HepG2 (cell line): Measurements from ENCODE around the gene SEMA3F. TPM values are rescaled to one million over a fixed set of nuclear protein-coding genes. Genes with fewer than 3 reads are reported as not detected.
A peak's percentile ranks its signal among the peaks of the same experiment; 100 is the strongest.

Experiments used
- ATAC-seq: fragments of 200-7000 bp; cut with Tn5 transposase; 3 replicates; pipeline ENCODE4 v1.9.1; 2020; ENCODE audit warnings: mild to moderate bottlenecking, moderate library complexity
- BruUV-seq: library from RNA; stranded (reverse); fragments of 400-500 nt; replicated peaks from 2 replicates; lab custom pipeline; 2021; lab: Mats Ljungman, UMichigan
- CTCF ChIA-PET: fragments of 300-600 bp; formaldehyde crosslinking; extraction: SDS; loops from one replicate; lab custom pipeline; 2021; ENCODE audit warnings: low total read pairs, inconsistent platforms, low intra/inter-chr PET ratio; lab: Yijun Ruan, JAX
- POLR2A ChIA-PET: fragments of 350-600 bp; sonication (Branson Sonifier 250); formaldehyde crosslinking; loops from one replicate; lab custom pipeline; 2020; ENCODE audit warnings: antibody characterized with exemption, inconsistent platforms; lab: Yijun Ruan, JAX
- DNase-seq: peaks from one replicate; pipeline ENCODE4 v3.0.0-alpha.2; 2015; ENCODE audit warnings: low spot score
- FAIRE-seq: peaks from 3 replicates; lab custom pipeline; 2011; peaks lifted over from hg19 to GRCh38; lab: Jason Lieb, UNC
- H2AFZ ChIP-seq: one replicate; pipeline ENCODE4 v1.6.1; 2011; ENCODE audit warnings: low read length, inconsistent platforms
- H3K27ac ChIP-seq: fragments of 300-600 bp; 3 replicates; pipeline ENCODE4 v1.8.0; 2011; ENCODE audit warnings: mixed run types, mild to moderate bottlenecking, mixed read lengths, low read length, inconsistent platforms; ENCODE audit not compliant: insufficient read depth; ENCODE audit errors: extremely low read length
- H3K27me3 ChIP-seq, 2 experiments: fragments of 200-600 bp in 1 of 2; 2 replicates in 1 of 2; 3 replicates in 1 of 2; pipeline versions ENCODE4 v1.6.0 to v1.8.0; 2011; ENCODE audit warnings: low read length in 2 of 2, mild to moderate bottlenecking in 2 of 2, moderate library complexity in 2 of 2, inconsistent platforms in 1 of 2; ENCODE audit not compliant: insufficient read depth in 2 of 2, control insufficient read depth in 1 of 2
- H3K36me3 ChIP-seq, 2 experiments: fragments of 200-600 bp in 1 of 2; replicated peaks in 1 of 2; 2 replicates in 1 of 2; 3 replicates in 1 of 2; pipeline versions ENCODE4 v1.5.1 to v1.8.0; 2011; ENCODE audit warnings: low read length in 2 of 2, inconsistent platforms in 1 of 2; ENCODE audit not compliant: insufficient read depth in 2 of 2, control insufficient read depth in 1 of 2
- H3K4me1 ChIP-seq: 2 replicates; pipeline ENCODE4 v1.5.1; 2012; ENCODE audit warnings: low read length, inconsistent platforms; ENCODE audit not compliant: insufficient read depth
- H3K4me2 ChIP-seq: 2 replicates; pipeline ENCODE4 v1.6.0; 2011; ENCODE audit warnings: low read depth, low read length, inconsistent platforms
- H3K4me3 ChIP-seq, 3 experiments: fragments of 200-600 bp in 1 of 3; sonication (generic), shearing (Covaris generic) in 1 of 3; replicated peaks in 1 of 3; 2 replicates each; pipeline ENCODE4 v1.5.1; 2011 to 2016; ENCODE audit warnings: low read length in 3 of 3, inconsistent platforms in 2 of 3, low read depth in 2 of 3, mild to moderate bottlenecking in 2 of 3, control low read depth in 1 of 3, mixed read lengths in 1 of 3; ENCODE audit not compliant: insufficient read depth in 1 of 3
- H3K79me2 ChIP-seq: one replicate; pipeline ENCODE4 v1.6.1; 2011; ENCODE audit warnings: low read length, inconsistent platforms; ENCODE audit not compliant: insufficient read depth
- H3K9ac ChIP-seq: 2 replicates; pipeline ENCODE4 v1.6.0; 2011; ENCODE audit warnings: mild to moderate bottlenecking, low read depth, low read length, inconsistent platforms; ENCODE audit not compliant: insufficient read depth
- H3K9me3 ChIP-seq: 2 replicates; pipeline ENCODE4 v1.5.1; 2012; ENCODE audit warnings: mild to moderate bottlenecking, low read length
- H4K20me1 ChIP-seq: 2 replicates; pipeline ENCODE4 v1.6.0; 2011; ENCODE audit warnings: inconsistent platforms, mild to moderate bottlenecking, low read length, moderate library complexity; ENCODE audit not compliant: insufficient read depth
- AGO2 ChIP-seq: fragments of 200-400 bp; formaldehyde crosslinking; optimal IDR thresholded peaks from 2 replicates; pipeline ENCODE3; 2017; ENCODE audit warnings: mild to moderate bottlenecking, low read depth, low read length, moderate library complexity
- BHLHE40 ChIP-seq: IDR thresholded peaks from 2 replicates; pipeline ENCODE4 v1.6.1; 2011; ENCODE audit warnings: low read length, improper control_type of control experiment
- EED ChIP-seq: sonication (generic); formaldehyde crosslinking; IDR thresholded peaks from 2 replicates; pipeline ENCODE4 v1.5.0; 2020; ENCODE audit warnings: mild to moderate bottlenecking, missing genetic modification reagents
- GZF1 ChIP-seq: sonication (generic); formaldehyde crosslinking; IDR thresholded peaks from 2 replicates; pipeline ENCODE4 v1.5.1; 2020; ENCODE audit warnings: mild to moderate bottlenecking, missing genetic modification reagents
- HNRNPH1 ChIP-seq: fragments of 200-400 bp; formaldehyde crosslinking; optimal IDR thresholded peaks from 2 replicates; pipeline ENCODE3; 2017; ENCODE audit warnings: mild to moderate bottlenecking, low read depth, low read length
- HOXA3 ChIP-seq: sonication (generic); formaldehyde crosslinking; IDR thresholded peaks from 2 replicates; pipeline ENCODE4 v1.5.0; 2020; ENCODE audit warnings: missing genetic modification reagents
- MED8 ChIP-seq: sonication (generic); formaldehyde crosslinking; IDR thresholded peaks from 2 replicates; pipeline ENCODE4 v1.8.1; 2023; ENCODE audit warnings: mild to moderate bottlenecking, missing genetic modification reagents; ENCODE audit not compliant: insufficient replicate concordance
- NCOA1 ChIP-seq: sonication (generic); formaldehyde crosslinking; IDR thresholded peaks from 2 replicates; pipeline ENCODE4 v1.9.0; 2021; ENCODE audit warnings: missing genetic modification reagents
- POLR2AphosphoS5 ChIP-seq: IDR thresholded peaks from 2 replicates; pipeline ENCODE4 v1.6.1; 2012; ENCODE audit warnings: low read depth, low read length
- RARG ChIP-seq: sonication (generic); formaldehyde crosslinking; IDR thresholded peaks from 2 replicates; pipeline ENCODE4 v1.4.0; 2020; ENCODE audit warnings: low read depth, mild to moderate bottlenecking, missing genetic modification reagents
- RBM22 ChIP-seq: fragments of 200-400 bp; formaldehyde crosslinking; optimal IDR thresholded peaks from 2 replicates; pipeline ENCODE3; 2017; ENCODE audit warnings: mild to moderate bottlenecking, low read length, moderate library complexity
- RNF2 ChIP-seq: fragments of 450-650 bp; conservative IDR thresholded peaks from 2 replicates; pipeline ENCODE4 v1.6.1; 2016; ENCODE audit warnings: low read depth
- SNAI1 ChIP-seq: sonication (generic); formaldehyde crosslinking; IDR thresholded peaks from 2 replicates; pipeline ENCODE4 v1.5.0; 2020; ENCODE audit warnings: mild to moderate bottlenecking, missing genetic modification reagents, borderline replicate concordance
- TBX2 ChIP-seq: sonication (generic); formaldehyde crosslinking; IDR thresholded peaks from 2 replicates; pipeline ENCODE4 v1.5.0; 2020; ENCODE audit warnings: missing genetic modification reagents, mild to moderate bottlenecking, borderline replicate concordance
- ZC3H13 ChIP-seq: sonication (generic); formaldehyde crosslinking; IDR thresholded peaks from 2 replicates; pipeline ENCODE4 v1.8.1; 2023; ENCODE audit warnings: mild to moderate bottlenecking, missing genetic modification reagents, moderate library complexity
- ZMYM3 ChIP-seq: sonication (generic); formaldehyde crosslinking; IDR thresholded peaks from 2 replicates; pipeline ENCODE4 v1.5.1; 2020; ENCODE audit warnings: mild to moderate bottlenecking, missing genetic modification reagents
- ZNF274 ChIP-seq: sonication (generic); formaldehyde crosslinking; IDR thresholded peaks from 2 replicates; pipeline ENCODE4 v1.5.1; 2020; ENCODE audit warnings: mild to moderate bottlenecking, missing genetic modification reagents
- ZNF3 ChIP-seq: IDR thresholded peaks from 2 replicates; pipeline ENCODE4 v1.7.0; 2017; ENCODE audit warnings: inconsistent platforms
- ZNF577 ChIP-seq: sonication (generic); formaldehyde crosslinking; IDR thresholded peaks from 2 replicates; pipeline ENCODE4 v1.4.0; 2020; ENCODE audit warnings: mild to moderate bottlenecking, low read depth, missing genetic modification reagents, borderline replicate concordance
- ZNF75D ChIP-seq: sonication (generic); formaldehyde crosslinking; IDR thresholded peaks from 2 replicates; pipeline ENCODE4 v1.8.1; 2023; ENCODE audit warnings: missing genetic modification reagents, mild to moderate bottlenecking, borderline replicate concordance
- ZNF776 ChIP-seq: sonication (generic); formaldehyde crosslinking; IDR thresholded peaks from 2 replicates; pipeline ENCODE4 v1.4.0; 2020; ENCODE audit warnings: mild to moderate bottlenecking, missing genetic modification reagents
- WGBS: methylation state at CpG from one replicate; pipeline ENCODE4 v1.1.6; 2017; ENCODE audit warnings: low lambda C conversion rate; 5-methylcytosine and 5-hydroxymethylcytosine counted together
- in situ Hi-C: cut with HindIII; loops from 2 replicates; pipeline ENCODE4 v1.10.0; 2017; ENCODE audit warnings: low pct_unique_long_range_greater_than_20kb; ENCODE audit not compliant: extremely low pct_ligation_motif_present
- intact Hi-C: fragments of 100-400 bp; cut with micrococcal nuclease; formaldehyde crosslinking; loops from one replicate; pipeline ENCODE4 v1.10.0; 2022; ENCODE audit not compliant: unreplicated experiment
- polyA plus RNA-seq, 8 experiments: library from polyadenylated mRNA; depleted of rRNA in 3 of 8; stranded (reverse) in 7 of 8; unstranded in 1 of 8; fragments of >200 nt; fragmentation: Illumina TruSeq in 4 of 8; extraction: Trizol in 4 of 8; gene quantifications; 2 replicates each; pipeline versions ENCODE4 v1.2.1 to v1.2.3, GENCODE V29; 2011 to 2016; ENCODE audit warnings: low read depth in 4 of 8, missing spikeins in 1 of 8, mixed read lengths in 1 of 8; ENCODE audit not compliant: insufficient read depth in 1 of 8
- total RNA-seq, 5 experiments: library from RNA; depleted of rRNA; stranded (reverse); fragments of >200 nt; fragmentation: Illumina TruSeq; extraction: Trizol; gene quantifications; 2 replicates each; pipeline ENCODE4 v1.2.3, GENCODE V29; 2016; ENCODE audit warnings: low read depth in 1 of 5
- TF ChIP-seq, protein P1 (sequence below): sonication (generic); formaldehyde crosslinking; IDR thresholded peaks from 2 replicates; pipeline ENCODE4 v1.4.0; 2020; ENCODE audit warnings: missing genetic modification reagents, borderline replicate concordance
- TF ChIP-seq, protein P2 (sequence below): IDR thresholded peaks from 2 replicates; pipeline ENCODE4 v1.6.1; 2016; ENCODE audit warnings: low read depth, borderline replicate concordance
- TF ChIP-seq, protein P3 (sequence below): IDR thresholded peaks from 2 replicates; pipeline ENCODE4 v1.6.1; 2016; ENCODE audit warnings: missing compliant biosample characterization, missing genetic modification reagents, borderline replicate concordance

Gene SEMA3F
- total and polyA plus RNA-seq, 2 of the 13 experiments (the other 11 are each of a cell fraction or from before 2014, with no cell fraction given), result 7.6 to 17.2 TPM

DNA sequence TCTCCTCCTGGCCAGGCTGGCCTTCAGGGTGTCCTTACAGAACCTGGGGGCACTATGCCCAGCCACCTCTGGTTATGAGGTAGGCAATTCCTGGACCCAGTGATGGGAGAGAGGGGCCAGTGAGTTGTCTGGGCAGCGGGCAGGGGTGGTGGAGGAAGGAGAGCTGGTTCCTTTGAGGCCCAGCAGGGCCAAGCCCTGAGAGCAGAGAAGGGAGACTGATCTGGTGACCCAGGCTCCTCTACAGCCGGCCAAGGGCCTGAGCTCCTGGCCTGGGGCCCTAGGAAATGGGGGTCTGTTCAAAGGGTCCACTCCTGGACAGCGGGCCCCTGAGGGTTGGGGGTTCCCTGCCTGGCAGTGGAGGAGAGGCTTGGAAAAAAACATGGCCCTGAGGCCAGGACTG is 57.8 kb downstream of the SEMA3F start:
- H3K9ac ChIP-seq, result no peak overlapping the region
- no peaks in the 10 kb centered on the region for H3K9me3 ChIP-seq
- BruUV-seq, result no TSS peak
- ATAC-seq, result no peak
- peaks cover 13 to 41% of the 10 kb centered on the region in 2 experiments for H3K36me3 ChIP-seq
- peaks cover 25% of the 10 kb centered on the region for H3K79me2 ChIP-seq
- DNase-seq, result no peak
- H4K20me1 ChIP-seq, result no peaks in the 10 kb centered on the region; the same call in 1 of the 2 replicates
- intact Hi-C loops, result no loop called here
- H3K4me2 ChIP-seq, result no peak overlapping the region
- FAIRE-seq, result no peak
- in situ Hi-C loops, result no loop called here
- ChIA-PET POLR2A (interaction anchor here (1.5 to 16.5 kb wide), 4 partner anchors 3 to 23 kb away, joined by 4 to 844 read pairs (median 625); partner anchors contain the start of genes GNAI2 and SLC38A3), CTCF (interaction anchor here (1.2 kb wide), 1 partner anchor 9 kb away, joined by 3 read pairs; no protein-coding TSS in a partner anchor)
- peak overlapping the region; percentile 99 for H3K27ac ChIP-seq
- no peak overlapping the region for H3K4me3 ChIP-seq
- H3K4me1 ChIP-seq, result peaks cover 64% of the 10 kb centered on the region
- no peaks in the 10 kb centered on the region for H3K27me3 ChIP-seq
- WGBS, result 94% methylated on average over 2 of the region's 3 CpGs
- no peak overlapping the region for H2AFZ ChIP-seq
- TF ChIP-seq, protein P1, sequence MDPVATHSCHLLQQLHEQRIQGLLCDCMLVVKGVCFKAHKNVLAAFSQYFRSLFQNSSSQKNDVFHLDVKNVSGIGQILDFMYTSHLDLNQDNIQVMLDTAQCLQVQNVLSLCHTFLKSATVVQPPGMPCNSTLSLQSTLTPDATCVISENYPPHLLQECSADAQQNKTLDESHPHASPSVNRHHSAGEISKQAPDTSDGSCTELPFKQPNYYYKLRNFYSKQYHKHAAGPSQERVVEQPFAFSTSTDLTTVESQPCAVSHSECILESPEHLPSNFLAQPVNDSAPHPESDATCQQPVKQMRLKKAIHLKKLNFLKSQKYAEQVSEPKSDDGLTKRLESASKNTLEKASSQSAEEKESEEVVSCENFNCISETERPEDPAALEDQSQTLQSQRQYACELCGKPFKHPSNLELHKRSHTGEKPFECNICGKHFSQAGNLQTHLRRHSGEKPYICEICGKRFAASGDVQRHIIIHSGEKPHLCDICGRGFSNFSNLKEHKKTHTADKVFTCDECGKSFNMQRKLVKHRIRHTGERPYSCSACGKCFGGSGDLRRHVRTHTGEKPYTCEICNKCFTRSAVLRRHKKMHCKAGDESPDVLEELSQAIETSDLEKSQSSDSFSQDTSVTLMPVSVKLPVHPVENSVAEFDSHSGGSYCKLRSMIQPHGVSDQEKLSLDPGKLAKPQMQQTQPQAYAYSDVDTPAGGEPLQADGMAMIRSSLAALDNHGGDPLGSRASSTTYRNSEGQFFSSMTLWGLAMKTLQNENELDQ (CRISPR knock-in tag), result no peak
- no peak for TF ChIP-seq ZNF577 (CRISPR knock-in tag)
- TF ChIP-seq HOXA3, result 0 out of 2 replicates have a peak, but pooled peaks have one; percentile 2
- TF ChIP-seq TBX2, result 0 out of 2 replicates have a peak, but pooled peaks have one; percentile 17
- TF ChIP-seq MED8 (CRISPR knock-in tag), result no peak
- TF ChIP-seq POLR2AphosphoS5, result no peak
- no peak for TF ChIP-seq BHLHE40
- TF ChIP-seq ZNF3 (CRISPR knock-in tag), result no peak
- TF ChIP-seq GZF1, result no peak
- 0 out of 2 replicates have a peak, but pooled peaks have one; percentile 57 for TF ChIP-seq EED (CRISPR knock-in tag)
- no peak for TF ChIP-seq RARG (CRISPR knock-in tag)
- no peak for TF ChIP-seq ZC3H13 (CRISPR knock-in tag)
- TF ChIP-seq NCOA1 (CRISPR knock-in tag), result no peak
- TF ChIP-seq HNRNPH1, result no peak
- peak; percentile 21 for TF ChIP-seq AGO2
- TF ChIP-seq SNAI1 (CRISPR knock-in tag), result 0 out of 2 replicates have a peak, but pooled peaks have one; percentile 40
- TF ChIP-seq, protein P2, sequence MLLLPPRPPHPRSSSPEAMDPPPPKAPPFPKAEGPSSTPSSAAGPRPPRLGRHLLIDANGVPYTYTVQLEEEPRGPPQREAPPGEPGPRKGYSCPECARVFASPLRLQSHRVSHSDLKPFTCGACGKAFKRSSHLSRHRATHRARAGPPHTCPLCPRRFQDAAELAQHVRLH (CRISPR knock-in tag), result no peak
- TF ChIP-seq, protein P3, sequence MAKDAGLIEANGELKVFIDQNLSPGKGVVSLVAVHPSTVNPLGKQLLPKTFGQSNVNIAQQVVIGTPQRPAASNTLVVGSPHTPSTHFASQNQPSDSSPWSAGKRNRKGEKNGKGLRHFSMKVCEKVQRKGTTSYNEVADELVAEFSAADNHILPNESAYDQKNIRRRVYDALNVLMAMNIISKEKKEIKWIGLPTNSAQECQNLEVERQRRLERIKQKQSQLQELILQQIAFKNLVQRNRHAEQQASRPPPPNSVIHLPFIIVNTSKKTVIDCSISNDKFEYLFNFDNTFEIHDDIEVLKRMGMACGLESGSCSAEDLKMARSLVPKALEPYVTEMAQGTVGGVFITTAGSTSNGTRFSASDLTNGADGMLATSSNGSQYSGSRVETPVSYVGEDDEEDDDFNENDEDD (CRISPR knock-in tag), result no peak
- TF ChIP-seq ZNF75D (CRISPR knock-in tag), result no peak
- TF ChIP-seq ZMYM3 (CRISPR knock-in tag), result no peak
- no peak for TF ChIP-seq ZNF776 (CRISPR knock-in tag)
- TF ChIP-seq ZNF274, result no peak
- TF ChIP-seq RNF2, result no peak
- no peak for TF ChIP-seq RBM22
